ENCODE measurements around the gene SCUBE1. TPM values are rescaled to one million over a fixed set of nuclear protein-coding genes. Genes with fewer than 3 reads are reported as not detected.

The SCUBE1 gene
- total and polyA plus RNA-seq, 2 of the 8 experiments (the other 6 are each of a cell fraction or from before 2014, with no cell fraction given): 2.3 to 4.9 TPM

GRCh38 chr22:43337946-43338345 lies 5.2 kb downstream of the SCUBE1 start:
- 85% methylated on average over 3 of the region's 3 CpGs; no CpG with 5 or more reads in 1 of the 2 experiments for WGBS, 2 experiments (ENCODE audit: extremely low coverage in 1 of 2, insufficient coverage in 1 of 2, insufficient read length in 1 of 2, insufficient replicate concordance in 2 of 2, low coverage in 1 of 2, low lambda C conversion rate in 2 of 2, missing lambda C conversion rate in 1 of 2)
- Histone ChIP-seq H3K23me2 (ENCODE audit: low read depth, low read length) (peaks cover 7% of the 10 kb centered on the region; the same call in 1 of the 2 replicates), H4K8ac (ENCODE audit: extremely low read depth, insufficient read depth, low read length) (no peak overlapping the region), H3K4me3 (ENCODE audit: extremely low read depth in 1 of 4, insufficient read depth in 2 of 4, low read depth in 3 of 4, low read length in 4 of 4) (no peak overlapping the region), H2BK12ac (ENCODE audit: low read depth, low read length) (no peak overlapping the region), H3K23ac (ENCODE audit: insufficient read length) (no peak overlapping the region), H4K20me1 (replicated peaks in 1 of 2; ENCODE audit: control insufficient read depth in 1 of 2, insufficient read depth in 2 of 2, low read length in 2 of 2) (peaks cover 0 to 4% of the 10 kb centered on the region in 2 experiments), H2BK15ac (ENCODE audit: low read length) (no peak overlapping the region), H3K79me2 (ENCODE audit: control insufficient read depth in 1 of 2, insufficient read depth in 2 of 2, low read length in 2 of 2) (no peaks in the 10 kb centered on the region), H2AK5ac (ENCODE audit: low read depth, low read length) (no peak overlapping the region), H2AFZ (ENCODE audit: low read length) (no peak overlapping the region), H3K79me1 (ENCODE audit: low read depth, low read length) (no peaks in the 10 kb centered on the region), H2BK20ac (ENCODE audit: low read length) (no peak overlapping the region), H3K14ac (ENCODE audit: insufficient read length) (no peak overlapping the region), H4K5ac (ENCODE audit: insufficient read length, low read depth, low read length) (no peak overlapping the region), H3K27ac (ENCODE audit: low read depth, low read length) (no peak overlapping the region), H3K4me1 (replicated peaks in 1 of 4; ENCODE audit: control insufficient read depth in 3 of 4, insufficient read depth in 4 of 4, low read length in 3 of 4) (peaks cover 0 to 6% (median 2%) of the 10 kb centered on the region in 4 experiments; a peak in 3 of 7 replicates), H2BK5ac (ENCODE audit: low read depth, low read length) (no peak overlapping the region), H3K4ac (replicated peaks; ENCODE audit: insufficient read length, low read depth, low read length) (no peak overlapping the region), H4K91ac (replicated peaks; ENCODE audit: insufficient read length, low read length) (no peak overlapping the region), H3K56ac (replicated peaks; ENCODE audit: insufficient read length, low read depth, low read length) (no peak overlapping the region), H3K9me3 (ENCODE audit: insufficient read depth in 2 of 2, low read depth in 1 of 2, low read length in 1 of 2) (no peaks in the 10 kb centered on the region), H2BK120ac (replicated peaks; ENCODE audit: low read depth, low read length) (no peak overlapping the region), H3K27me3 (replicated peaks in 1 of 4; ENCODE audit: control insufficient read depth in 3 of 4, extremely low read depth in 1 of 4, insufficient read depth in 3 of 4, low read length in 3 of 4) (peaks cover 15 to 23% (median 21%) of the 10 kb centered on the region in 4 experiments; a peak in 6 of 7 replicates), H3K36me3 (ENCODE audit: control insufficient read depth in 2 of 4, insufficient read depth in 4 of 4, low read length in 3 of 4) (no peaks in the 10 kb centered on the region; a peak in 1 of 8 replicates), H3K4me2 (ENCODE audit: insufficient read depth in 1 of 2, low read depth in 2 of 2, low read length in 2 of 2) (no peak overlapping the region), H3K18ac (ENCODE audit: extremely low read depth, low read length) (no peak overlapping the region), H3K9ac (replicated peaks in 1 of 4; ENCODE audit: extremely low read depth in 1 of 4, low read depth in 3 of 4, low read length in 3 of 4) (no peak overlapping the region)
- CTCF ChIA-PET (ENCODE audit: partially characterized antibody): interaction anchor here (1.1 to 14.2 kb wide), 6 partner anchors 8 to 109 kb away, joined by 3 to 335 read pairs (median 6); no protein-coding TSS in a partner anchor
- no peak for FAIRE-seq
- POLR2A ChIA-PET (ENCODE audit: partially characterized antibody): no interaction called here
- DNase-seq (ENCODE audit: low read depth in 1 of 2, low spot score in 2 of 2): no peak
- TF ChIP-seq RNF2 (IDR thresholded peaks at IDR 0.05; ENCODE audit: borderline replicate concordance, low read depth, low read length, missing control alignments, poor library complexity, severe bottlenecking) (no peak), TAF1 (IDR thresholded peaks at IDR 0.05; ENCODE audit: low read depth, low read length) (no peak), JUN (IDR thresholded peaks at IDR 0.05; ENCODE audit: low read depth, low read length) (no peak), SUZ12 (IDR thresholded peaks at IDR 0.05; ENCODE audit: low read length) (no peak)
